ENCODE data around the gene SNX30.

DNA sequence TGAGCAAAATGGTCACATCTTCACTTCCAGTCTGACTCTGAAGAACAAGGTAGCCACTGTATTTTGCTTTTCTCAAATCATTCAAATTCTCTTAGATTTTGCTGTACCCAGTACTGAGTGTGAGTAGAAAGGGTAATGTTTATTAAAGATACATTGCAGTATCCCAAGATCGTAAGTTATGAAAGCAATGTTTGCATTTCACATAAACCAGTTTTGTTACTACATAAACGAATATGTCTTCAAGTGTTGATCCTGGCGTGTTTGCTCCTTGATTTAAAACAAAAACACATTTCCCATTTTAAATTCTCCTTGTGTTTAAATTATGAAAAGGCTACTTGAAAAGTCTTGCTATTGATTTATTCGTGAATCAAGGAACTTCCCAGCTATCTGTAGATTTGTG lies 22.0 kb downstream of the SNX30 start:
- TF ChIP-seq YY1 (IDR thresholded peaks at IDR 0.05; ENCODE audit: low read depth), result no peak
- no peak for TF ChIP-seq CTCF (IDR thresholded peaks at IDR 0.05)
- no peak for TF ChIP-seq MAX (IDR thresholded peaks at IDR 0.05; ENCODE audit: low read depth)
- TF ChIP-seq FOXJ3 (CRISPR knock-in tag; IDR thresholded peaks at IDR 0.05), result no peak

All from SK-N-SH (cell line).